Measurements from ENCODE around the gene TMEM169.

DNA sequence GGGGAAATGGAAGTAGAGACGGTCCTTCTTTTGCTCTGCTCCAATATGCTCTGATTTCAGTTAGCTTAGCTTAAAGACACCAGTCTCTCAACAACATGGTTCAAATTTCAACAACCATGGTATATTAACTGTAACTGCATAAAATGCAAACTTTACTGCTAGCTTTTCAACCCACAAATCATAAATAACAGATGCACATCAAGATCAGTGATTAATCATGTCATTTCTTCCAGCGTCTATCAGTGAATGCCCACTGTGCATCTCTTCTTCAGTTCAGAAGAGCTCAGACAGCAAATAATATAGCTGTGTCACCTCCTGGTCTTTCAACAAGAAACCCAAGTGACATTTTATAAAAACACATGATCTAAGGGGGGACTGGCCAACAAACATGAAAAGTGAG is 12.7 kb upstream of the TMEM169 start:
- no peak for TF ChIP-seq POLR2AphosphoS5 (IDR thresholded peaks at IDR 0.05; ENCODE audit: borderline replicate concordance, low read depth, low read length)
- no peak for TF ChIP-seq EZH2 (IDR thresholded peaks at IDR 0.05)
- no peak for TF ChIP-seq FOXP2 (optimal IDR thresholded peaks at IDR 0.05; ENCODE audit: control extremely low read depth, extremely low read length, insufficient read depth)
